ENCODE data around the gene KCNK17. TPM values are rescaled to one million over a fixed set of nuclear protein-coding genes. Genes with fewer than 3 reads are reported as not detected.

Gene KCNK17
- total RNA-seq, 1 donor from 2014 or later: 1.6 TPM

- Histone ChIP-seq H3K9ac (ENCODE audit: low read depth in 1 of 3, low read length in 3 of 3) (no peak overlapping the region), H3K27me3 (ENCODE audit: control insufficient read depth in 3 of 3, insufficient read depth in 3 of 3, low read length in 3 of 3) (peaks cover 0 to 18% (median 14%) of the 10 kb centered on the region in 3 donors), H3K9me3 (ENCODE audit: control insufficient read depth in 3 of 3, low read length in 3 of 3) (no peaks in the 10 kb centered on the region), H3K4me3 (ENCODE audit: low read length in 3 of 3) (no peak overlapping the region), H3K4me1 (ENCODE audit: control insufficient read depth in 3 of 3, insufficient read depth in 3 of 3, low read length in 3 of 3) (no peaks in the 10 kb centered on the region), H3K36me3 (ENCODE audit: control insufficient read depth in 3 of 3, insufficient read depth in 3 of 3, low read length in 3 of 3) (no peaks in the 10 kb centered on the region), H3K27ac (ENCODE audit: low read depth, low read length) (no peak overlapping the region)
Measured at GRCh38 chr6:39260953-39261352, 53.3 kb downstream of the KCNK17 start.

GRCh38 chr6:39260456-39260855 lies 53.8 kb downstream of the KCNK17 start:
- Histone ChIP-seq H3K4me1 (ENCODE audit: control insufficient read depth in 3 of 3, insufficient read depth in 3 of 3, low read length in 3 of 3) (no peaks in the 10 kb centered on the region), H3K4me3 (ENCODE audit: low read length in 3 of 3) (no peak overlapping the region), H3K27ac (ENCODE audit: low read depth, low read length) (no peak overlapping the region), H3K27me3 (ENCODE audit: control insufficient read depth in 3 of 3, insufficient read depth in 3 of 3, low read length in 3 of 3) (peaks cover 0 to 18% (median 14%) of the 10 kb centered on the region in 3 donors), H3K9me3 (ENCODE audit: control insufficient read depth in 3 of 3, low read length in 3 of 3) (no peaks in the 10 kb centered on the region), H3K36me3 (ENCODE audit: control insufficient read depth in 3 of 3, insufficient read depth in 3 of 3, low read length in 3 of 3) (no peaks in the 10 kb centered on the region), H3K9ac (ENCODE audit: low read depth in 1 of 3, low read length in 3 of 3) (no peak overlapping the region)

GRCh38 chr6:39256294-39256940 lies 57.8 kb downstream of the KCNK17 start:
- Histone ChIP-seq H3K4me3 (ENCODE audit: low read length in 3 of 3) (no peak overlapping the region), H3K27ac (ENCODE audit: low read depth, low read length) (no peak overlapping the region), H3K27me3 (ENCODE audit: control insufficient read depth in 3 of 3, insufficient read depth in 3 of 3, low read length in 3 of 3) (peaks cover 0 to 12% (median 6%) of the 10 kb centered on the region in 3 donors), H3K36me3 (ENCODE audit: control insufficient read depth in 3 of 3, insufficient read depth in 3 of 3, low read length in 3 of 3) (no peaks in the 10 kb centered on the region), H3K4me1 (ENCODE audit: control insufficient read depth in 3 of 3, insufficient read depth in 3 of 3, low read length in 3 of 3) (no peaks in the 10 kb centered on the region), H3K9me3 (ENCODE audit: control insufficient read depth in 3 of 3, low read length in 3 of 3) (peaks cover 0 to 2% (median 0%) of the 10 kb centered on the region in 3 donors), H3K9ac (ENCODE audit: low read depth in 1 of 3, low read length in 3 of 3) (no peak overlapping the region)

GRCh38 chr6:39254999-39255535 lies 59.2 kb downstream of the KCNK17 start:
- H3K4me3 ChIP-seq (ENCODE audit: low read length in 3 of 3): no peak overlapping the region
- no peaks in the 10 kb centered on the region for H3K4me1 ChIP-seq (ENCODE audit: control insufficient read depth in 3 of 3, insufficient read depth in 3 of 3, low read length in 3 of 3)
- peaks cover 0 to under 1% (median 0%) of the 10 kb centered on the region in 3 donors for H3K27me3 ChIP-seq (ENCODE audit: control insufficient read depth in 3 of 3, insufficient read depth in 3 of 3, low read length in 3 of 3)
- H3K9me3 ChIP-seq (ENCODE audit: control insufficient read depth in 3 of 3, low read length in 3 of 3): peaks cover 0 to 2% (median 0%) of the 10 kb centered on the region in 3 donors
- no peak overlapping the region for H3K9ac ChIP-seq (ENCODE audit: low read depth in 1 of 3, low read length in 3 of 3)
- H3K36me3 ChIP-seq (ENCODE audit: control insufficient read depth in 3 of 3, insufficient read depth in 3 of 3, low read length in 3 of 3): no peaks in the 10 kb centered on the region
- no peak overlapping the region for H3K27ac ChIP-seq (ENCODE audit: low read depth, low read length)

- Histone ChIP-seq H3K27me3 (ENCODE audit: control insufficient read depth in 3 of 3, insufficient read depth in 3 of 3, low read length in 3 of 3) (no peaks in the 10 kb centered on the region), H3K9ac (ENCODE audit: low read depth in 1 of 3, low read length in 3 of 3) (no peak overlapping the region), H3K9me3 (ENCODE audit: control insufficient read depth in 3 of 3, low read length in 3 of 3) (peaks cover 0 to 2% (median 0%) of the 10 kb centered on the region in 3 donors), H3K36me3 (ENCODE audit: control insufficient read depth in 3 of 3, insufficient read depth in 3 of 3, low read length in 3 of 3) (no peaks in the 10 kb centered on the region), H3K4me1 (ENCODE audit: control insufficient read depth in 3 of 3, insufficient read depth in 3 of 3, low read length in 3 of 3) (no peaks in the 10 kb centered on the region), H3K27ac (ENCODE audit: low read depth, low read length) (no peak overlapping the region), H3K4me3 (ENCODE audit: low read length in 3 of 3) (no peak overlapping the region)
Measured at GRCh38 chr6:39251406-39251805, 62.8 kb downstream of the KCNK17 start.

- Histone ChIP-seq H3K27me3 (ENCODE audit: control insufficient read depth in 3 of 3, insufficient read depth in 3 of 3, low read length in 3 of 3) (no peaks in the 10 kb centered on the region), H3K9me3 (ENCODE audit: control insufficient read depth in 3 of 3, low read length in 3 of 3) (peaks cover 0 to 2% (median 0%) of the 10 kb centered on the region in 3 donors), H3K9ac (ENCODE audit: low read depth in 1 of 3, low read length in 3 of 3) (no peak overlapping the region), H3K36me3 (ENCODE audit: control insufficient read depth in 3 of 3, insufficient read depth in 3 of 3, low read length in 3 of 3) (no peaks in the 10 kb centered on the region), H3K4me3 (ENCODE audit: low read length in 3 of 3) (no peak overlapping the region), H3K4me1 (ENCODE audit: control insufficient read depth in 3 of 3, insufficient read depth in 3 of 3, low read length in 3 of 3) (no peaks in the 10 kb centered on the region), H3K27ac (ENCODE audit: low read depth, low read length) (no peak overlapping the region)
Measured at GRCh38 chr6:39250507-39250906, 63.7 kb downstream of the KCNK17 start.

- no peak overlapping the region for H3K4me3 ChIP-seq (ENCODE audit: low read length in 3 of 3)
- H3K4me1 ChIP-seq (ENCODE audit: control insufficient read depth in 3 of 3, insufficient read depth in 3 of 3, low read length in 3 of 3): no peaks in the 10 kb centered on the region
- H3K27ac ChIP-seq (ENCODE audit: low read depth, low read length): no peak overlapping the region
- no peaks in the 10 kb centered on the region for H3K27me3 ChIP-seq (ENCODE audit: control insufficient read depth in 3 of 3, insufficient read depth in 3 of 3, low read length in 3 of 3)
- H3K9ac ChIP-seq (ENCODE audit: low read depth in 1 of 3, low read length in 3 of 3): no peak overlapping the region
- H3K36me3 ChIP-seq (ENCODE audit: control insufficient read depth in 3 of 3, insufficient read depth in 3 of 3, low read length in 3 of 3): no peaks in the 10 kb centered on the region
- H3K9me3 ChIP-seq (ENCODE audit: control insufficient read depth in 3 of 3, low read length in 3 of 3): no peaks in the 10 kb centered on the region
Measured at GRCh38 chr6:39249278-39249677, 64.9 kb downstream of the KCNK17 start.

Other genes starting within 250 kb of the KCNK17 start
- gene SAYSD1, start 199.2 kb downstream of the KCNK17 start, total RNA-seq: 17.2 TPM
- 1.6 TPM for gene KCNK5, start 84.9 kb downstream of the KCNK17 start, total RNA-seq
- gene KCNK16, start 8.3 kb upstream of the KCNK17 start, total RNA-seq: not detected

Measured in skeletal muscle tissue (tissue), 4 donors.